ENCODE results near the gene DGCR2.

DNA sequence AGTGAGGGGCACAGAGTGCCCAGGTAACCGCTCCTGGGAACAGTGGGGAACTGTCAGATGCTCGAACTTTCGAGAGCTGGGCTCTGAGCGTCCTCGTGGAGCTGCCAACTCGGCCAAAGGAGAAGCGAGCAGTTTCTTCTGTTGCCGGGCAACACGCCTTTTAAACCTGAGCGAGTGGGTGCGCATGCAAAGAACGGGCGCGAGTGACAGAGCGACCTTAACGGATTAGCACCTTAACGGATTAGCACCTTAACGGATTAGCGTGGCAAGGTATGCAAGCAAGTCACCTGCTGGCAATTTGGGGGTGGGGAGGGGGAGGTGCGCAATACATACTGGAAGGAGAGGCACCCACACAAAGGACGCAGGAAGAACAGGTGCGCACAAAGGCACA, 124.3 kb downstream of the DGCR2 start:
- TF ChIP-seq, protein P1, sequence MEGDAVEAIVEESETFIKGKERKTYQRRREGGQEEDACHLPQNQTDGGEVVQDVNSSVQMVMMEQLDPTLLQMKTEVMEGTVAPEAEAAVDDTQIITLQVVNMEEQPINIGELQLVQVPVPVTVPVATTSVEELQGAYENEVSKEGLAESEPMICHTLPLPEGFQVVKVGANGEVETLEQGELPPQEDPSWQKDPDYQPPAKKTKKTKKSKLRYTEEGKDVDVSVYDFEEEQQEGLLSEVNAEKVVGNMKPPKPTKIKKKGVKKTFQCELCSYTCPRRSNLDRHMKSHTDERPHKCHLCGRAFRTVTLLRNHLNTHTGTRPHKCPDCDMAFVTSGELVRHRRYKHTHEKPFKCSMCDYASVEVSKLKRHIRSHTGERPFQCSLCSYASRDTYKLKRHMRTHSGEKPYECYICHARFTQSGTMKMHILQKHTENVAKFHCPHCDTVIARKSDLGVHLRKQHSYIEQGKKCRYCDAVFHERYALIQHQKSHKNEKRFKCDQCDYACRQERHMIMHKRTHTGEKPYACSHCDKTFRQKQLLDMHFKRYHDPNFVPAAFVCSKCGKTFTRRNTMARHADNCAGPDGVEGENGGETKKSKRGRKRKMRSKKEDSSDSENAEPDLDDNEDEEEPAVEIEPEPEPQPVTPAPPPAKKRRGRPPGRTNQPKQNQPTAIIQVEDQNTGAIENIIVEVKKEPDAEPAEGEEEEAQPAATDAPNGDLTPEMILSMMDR (conservative IDR thresholded peaks at IDR 0.05; ENCODE audit: low read depth, low read length), result no peak
- no peak for TF ChIP-seq EZH2 (IDR thresholded peaks at IDR 0.05; ENCODE audit: borderline replicate concordance, low read depth, low read length, poor library complexity, severe bottlenecking)
